NCI-H2171 treated with DMSO at 0.1 percent for 48 hours (cell line): ENCODE measurements around the gene GRB14.
"Not testable (repeated sequence)": the region's sequence is repeated elsewhere in the genome, so short reads cannot be mapped to it uniquely, and the experiment has no call there.

Experiments used
- DNase-seq: peaks from one replicate; lab custom pipeline; 2025; lab: John Stamatoyannopoulos, UW

Gene GRB14

DNA sequence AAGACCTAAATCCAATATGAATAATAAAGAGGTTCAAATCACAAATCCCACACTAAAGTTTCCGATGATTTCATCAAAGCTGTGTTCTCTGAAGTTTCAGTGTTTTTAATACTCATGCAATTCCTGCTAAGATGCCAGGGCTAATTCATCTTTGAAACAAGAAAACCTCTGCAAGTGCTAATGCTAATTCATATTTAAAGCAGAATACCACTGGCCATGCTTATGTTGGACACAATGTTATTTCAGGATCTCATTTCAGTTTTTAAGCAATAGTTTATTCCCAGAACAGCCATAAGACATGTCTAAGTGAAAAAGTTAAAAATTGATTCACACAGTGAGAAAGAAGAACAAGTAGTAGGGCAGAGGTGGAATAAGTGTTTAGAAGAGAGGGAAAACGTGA, 62.8 kb downstream of the GRB14 start:
- no peak for DNase-seq

GRCh38 chr2:164554487-164554886, 66.8 kb downstream of the GRB14 start:
- DNase-seq: no peak

DNA sequence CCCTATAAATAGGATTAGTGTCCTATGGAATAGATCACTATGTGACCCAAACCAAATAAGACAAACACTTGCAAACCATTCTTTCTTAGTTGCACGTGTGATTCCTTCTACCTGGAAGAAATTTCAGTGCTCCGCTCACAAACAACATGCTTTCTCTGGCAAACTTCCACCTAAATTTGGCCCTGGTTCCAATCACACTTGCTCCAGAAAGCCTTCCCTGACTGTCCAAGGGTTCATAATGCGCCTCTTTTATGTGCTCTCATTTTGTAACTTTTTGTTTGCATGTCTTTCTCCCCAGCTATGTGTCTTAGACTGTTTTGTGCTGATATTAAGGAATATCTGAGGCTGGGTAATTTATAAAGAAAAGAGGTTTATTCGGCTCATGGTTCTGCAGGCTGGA, 69.8 kb downstream of the GRB14 start:
- no peak for DNase-seq

GRCh38 chr2:164549705-164550104, 71.6 kb downstream of the GRB14 start:
- not testable (repeated sequence) for DNase-seq

DNA sequence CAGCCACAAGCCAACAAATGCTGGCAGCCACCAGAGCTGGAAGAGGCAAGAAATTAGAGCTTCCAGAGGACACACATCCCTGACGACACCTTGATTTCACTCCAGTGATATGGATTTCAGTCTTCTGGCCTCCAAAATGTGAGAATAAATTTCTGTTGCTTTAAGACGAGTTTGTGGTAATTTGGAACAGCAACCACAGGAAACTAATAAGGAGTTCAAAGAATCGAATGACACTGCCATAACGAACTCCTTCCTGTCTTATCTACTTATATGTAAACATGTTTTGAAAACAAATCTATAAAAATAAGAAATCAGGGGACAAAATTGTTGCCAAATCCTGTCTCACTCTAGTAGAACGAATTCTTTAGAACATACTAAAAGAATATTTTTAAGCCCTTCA, 75.8 kb downstream of the GRB14 start:
- no peak for DNase-seq

GRCh38 chr2:164542581-164543021, 78.7 kb downstream of the GRB14 start:
- DNase-seq: peak; percentile 54

GRCh38 chr2:164538240-164538866, 82.9 kb downstream of the GRB14 start:
- peak; percentile 42 for DNase-seq

DNA sequence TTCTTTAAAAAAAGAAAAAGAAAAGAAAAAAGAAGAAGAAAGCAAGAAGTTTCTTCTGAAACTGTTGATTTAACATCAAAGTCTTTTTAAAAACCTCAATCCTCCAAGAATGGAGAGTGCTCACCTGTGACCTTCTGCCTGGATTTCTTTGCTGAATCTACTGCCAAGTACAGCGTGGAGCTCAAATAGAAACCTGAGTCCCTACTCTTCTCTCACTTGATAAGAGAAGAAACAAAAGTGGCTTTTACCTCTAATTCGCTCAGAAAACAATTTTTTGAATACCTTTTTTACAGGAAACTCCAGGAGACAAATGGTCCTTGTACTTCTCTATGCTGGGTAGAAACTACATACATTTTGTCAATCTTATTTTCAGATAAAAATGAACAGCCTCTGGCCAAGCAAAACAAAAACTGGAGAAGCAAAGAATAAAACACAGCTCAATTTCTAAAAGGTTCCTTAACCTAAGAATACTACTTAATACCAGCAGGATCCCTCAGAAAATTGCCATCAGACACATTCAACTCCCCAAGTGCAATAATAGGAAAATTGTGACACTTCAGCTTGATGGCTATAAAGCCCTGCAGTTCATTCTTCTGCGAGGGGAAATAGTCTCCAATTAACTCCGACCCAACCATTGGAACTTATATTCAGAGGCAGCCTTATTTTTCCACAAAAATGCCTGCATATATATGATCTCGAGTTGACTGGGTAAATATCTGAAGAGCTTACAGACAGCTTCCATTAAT, 85.8 kb downstream of the GRB14 start:
- no peak for DNase-seq

DNA sequence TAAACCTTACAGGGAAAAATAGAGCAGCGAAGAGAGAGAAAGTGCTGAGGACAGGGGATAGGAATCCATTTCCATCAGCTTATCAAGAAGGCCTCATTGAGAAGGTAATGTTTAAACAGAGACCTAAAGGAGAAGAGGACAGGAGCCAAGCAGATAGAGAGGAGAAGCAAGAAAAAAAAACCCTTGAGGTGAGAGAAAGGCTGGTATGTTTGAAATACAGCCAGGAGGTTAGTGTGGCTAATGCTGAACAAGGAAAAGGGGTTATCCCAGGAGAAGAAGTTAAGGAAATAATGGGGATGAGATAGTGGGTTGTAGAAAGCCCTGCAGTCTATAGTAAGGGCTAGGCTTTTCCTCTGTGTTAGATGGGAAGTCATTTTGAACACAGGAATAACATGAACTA, 90.8 kb downstream of the GRB14 start:
- DNase-seq: no peak

DNA sequence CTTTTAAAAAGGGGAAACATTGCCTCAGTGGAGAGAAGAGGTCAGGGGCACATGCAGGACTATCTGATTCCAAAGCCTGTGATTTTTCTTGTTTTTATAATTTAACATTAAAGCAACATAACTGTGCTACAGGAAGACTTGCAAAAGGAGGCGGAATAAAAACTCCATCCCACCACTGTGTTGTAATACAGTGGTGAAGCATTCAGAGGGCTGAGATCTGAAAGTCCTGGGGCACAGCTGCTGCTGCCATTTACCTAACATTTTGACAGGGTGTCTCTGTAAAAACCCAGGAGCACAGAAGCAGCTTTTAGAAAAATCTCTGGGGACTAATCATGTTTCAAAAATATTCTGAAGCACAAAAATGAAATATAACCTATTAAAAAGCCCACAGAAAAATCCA, 97.6 kb downstream of the GRB14 start:
- DNase-seq: no peak

DNA sequence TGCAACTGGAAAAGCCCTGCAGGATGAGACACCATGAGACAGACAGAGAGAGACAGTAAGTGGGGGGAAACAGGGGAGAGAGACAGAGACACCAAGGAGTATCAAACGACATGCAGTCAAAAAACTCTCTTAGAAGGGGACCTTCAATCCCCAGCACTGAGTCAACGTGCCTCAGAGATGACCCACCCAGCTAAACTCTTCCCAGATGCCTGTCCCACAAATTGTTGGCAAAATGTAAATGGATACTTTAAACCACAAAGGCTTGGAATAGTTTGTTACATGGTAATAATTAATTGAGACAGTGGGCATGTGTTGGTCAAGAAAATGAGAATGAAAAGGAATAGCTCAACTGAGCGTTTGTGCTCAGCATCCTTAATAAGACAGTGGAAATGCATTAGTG, 98.3 kb downstream of the GRB14 start:
- no peak for DNase-seq

- no peak for DNase-seq
Measured at GRCh38 chr2:164522561-164522981, 98.7 kb downstream of the GRB14 start.

DNA sequence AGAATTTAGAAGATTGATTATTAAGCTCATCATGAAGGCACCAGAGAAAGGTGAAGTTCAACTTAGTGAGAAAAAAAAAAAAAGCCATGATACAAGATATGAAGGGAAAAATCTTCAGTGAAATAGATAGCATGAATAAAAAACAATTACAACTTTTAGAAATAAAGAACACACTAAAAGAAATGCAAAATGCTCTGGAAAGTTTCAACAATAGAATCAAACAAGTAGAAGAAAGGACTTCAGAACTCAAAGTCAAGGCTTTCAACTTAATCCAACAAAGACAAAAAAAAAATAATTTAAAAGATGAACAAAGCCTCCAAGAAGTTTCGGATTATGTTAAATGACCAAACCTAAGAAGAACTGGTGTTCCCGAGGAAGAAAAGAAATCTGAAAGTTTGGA, 105.5 kb downstream of the GRB14 start:
- no peak for DNase-seq

DNA sequence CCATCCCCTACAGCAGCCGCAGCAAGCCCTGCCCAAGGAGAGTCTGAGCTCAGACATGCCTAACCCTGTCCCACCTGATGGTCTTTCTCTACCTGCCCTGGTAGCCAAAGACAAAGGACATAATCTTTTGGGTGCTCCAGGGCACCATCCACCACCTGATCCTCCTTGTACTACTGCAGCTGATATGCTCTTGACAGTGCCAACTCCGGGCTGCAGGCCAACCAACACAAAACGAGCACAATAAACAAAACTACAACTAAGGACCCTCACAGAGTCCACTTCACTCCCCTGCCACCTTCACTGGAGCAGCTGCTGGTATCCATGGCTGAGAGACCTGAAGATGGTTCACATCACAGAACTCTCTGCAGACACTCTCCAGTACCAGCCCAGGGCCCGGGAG, 106.3 kb downstream of the GRB14 start:
- DNase-seq: no peak

DNA sequence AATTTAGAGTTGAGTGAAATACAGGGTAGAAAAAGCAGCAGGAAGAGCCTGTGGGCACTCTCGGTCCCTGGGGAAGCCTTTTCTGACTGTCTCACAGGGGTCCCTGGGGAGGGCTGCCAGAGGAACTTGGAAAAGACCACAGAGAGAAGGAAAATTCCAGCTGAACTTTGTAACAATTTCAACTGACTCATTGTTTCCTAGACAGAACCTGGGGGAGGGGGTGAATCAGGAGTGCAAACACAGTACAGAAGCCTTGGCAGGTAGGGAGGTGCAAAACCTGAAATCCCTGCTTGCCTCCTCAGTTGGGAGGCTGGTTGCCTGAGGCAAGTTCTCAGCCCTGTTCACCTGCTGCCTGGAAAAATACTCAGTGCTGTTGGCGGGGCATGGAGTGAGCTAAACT, 106.8 kb downstream of the GRB14 start:
- DNase-seq: no peak

DNA sequence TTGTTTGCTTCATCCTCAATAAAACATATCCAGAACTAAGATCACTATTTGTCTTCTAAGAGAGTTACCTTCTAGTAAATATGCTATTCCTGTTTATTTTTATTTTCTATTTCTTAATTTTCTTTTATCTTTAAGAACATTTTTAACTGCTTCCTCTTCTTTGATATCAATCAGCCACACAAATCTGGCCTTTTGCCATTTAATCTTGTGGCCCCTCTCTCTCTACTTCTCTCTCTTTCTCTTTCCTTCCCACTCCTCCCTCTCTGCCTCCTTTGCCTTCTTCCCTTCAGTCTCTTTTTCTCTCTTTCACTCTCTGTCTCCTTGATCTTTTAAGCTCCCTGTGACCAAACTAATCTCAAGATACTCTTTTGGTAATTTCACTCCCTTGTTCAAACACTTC, 108.4 kb downstream of the GRB14 start:
- DNase-seq: no peak

- DNase-seq: no peak
Measured at GRCh38 chr2:164511738-164512137, 109.5 kb downstream of the GRB14 start.

- no peak for DNase-seq
Measured at GRCh38 chr2:164510895-164511294, 110.4 kb downstream of the GRB14 start.

DNA sequence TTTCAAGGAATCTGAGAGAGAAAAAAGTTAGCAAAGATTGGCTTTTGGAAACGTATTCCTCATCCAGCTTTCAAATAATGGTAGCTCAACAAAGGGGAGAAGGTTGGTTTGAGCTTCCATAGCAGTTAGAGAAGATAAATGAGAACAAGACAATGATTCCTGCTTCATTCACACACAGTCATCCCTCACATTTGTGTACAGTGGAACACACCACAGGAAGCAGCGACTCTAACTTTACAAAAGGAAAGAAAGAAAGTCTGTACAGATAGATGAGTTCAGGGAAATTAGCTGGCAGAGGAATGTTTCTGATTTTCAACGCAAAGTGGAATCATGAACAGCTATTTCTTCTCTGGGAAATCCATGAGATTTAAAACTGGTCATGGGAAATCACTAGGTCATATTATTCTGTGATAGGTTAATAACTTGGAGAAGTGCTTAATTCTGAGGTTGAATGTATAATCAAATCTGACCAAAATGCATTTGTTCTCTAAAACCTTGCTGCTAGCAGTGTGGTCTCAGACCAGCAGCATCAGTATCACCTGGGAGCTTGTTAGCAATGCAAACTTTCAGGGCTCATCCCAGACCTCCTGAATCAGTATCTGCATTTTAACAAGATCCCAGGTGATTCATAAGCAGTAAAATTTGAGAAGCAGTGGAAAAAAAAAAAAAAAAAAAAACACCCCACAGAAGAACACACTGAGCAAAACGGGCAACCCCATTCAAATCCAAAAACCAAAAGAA, 112.0 kb downstream of the GRB14 start:
- DNase-seq: no peak

- no peak for DNase-seq
Measured at GRCh38 chr2:164504253-164504652, 117.0 kb downstream of the GRB14 start.

- DNase-seq: no peak
Measured at GRCh38 chr2:164498836-164499235, 122.4 kb downstream of the GRB14 start.

GRCh38 chr2:164496881-164497280, 124.4 kb downstream of the GRB14 start:
- DNase-seq: no peak

DNA sequence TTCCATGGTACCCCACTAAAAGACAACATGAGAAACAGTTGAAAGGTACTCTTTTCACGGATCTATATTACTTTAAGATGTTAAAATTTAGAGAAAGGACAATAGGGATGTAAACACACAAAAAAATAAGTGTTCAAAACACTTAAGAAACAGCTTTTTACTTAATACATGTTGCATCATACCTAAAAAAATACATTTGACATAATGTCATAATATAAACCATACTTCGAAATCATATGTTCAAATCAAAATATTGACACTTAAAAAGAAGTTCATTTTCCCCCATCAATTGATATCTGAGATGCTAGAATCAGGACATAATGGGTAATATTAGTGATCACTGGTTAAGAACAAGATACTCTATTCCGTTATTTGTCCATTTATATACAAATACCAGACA, 124.9 kb downstream of the GRB14 start:
- no peak for DNase-seq
